SK-N-SH (cell line): Measurements from ENCODE around the gene TXNRD2.

Experiments
- EP300 ChIP-seq, 2 experiments: IDR thresholded peaks; 2 replicates each; pipeline versions ENCODE4 v1.4.0 to v1.6.1; 2012; ENCODE audit warnings: borderline replicate concordance in 1 of 2, low read depth in 1 of 2, low read length in 1 of 2
- EZH2phosphoT487 ChIP-seq: fragments of 200-600 bp; sonication (generic); IDR thresholded peaks from 2 replicates; pipeline ENCODE4 v1.6.1; 2017; ENCODE audit warnings: low read depth, mixed run types, mild to moderate bottlenecking, antibody characterized with exemption, moderate library complexity, borderline replicate concordance
- FOXM1 ChIP-seq: IDR thresholded peaks from 2 replicates; pipeline ENCODE4 v1.4.0; 2012; ENCODE audit warnings: low read depth, mild to moderate bottlenecking
- YY1 ChIP-seq: IDR thresholded peaks from 2 replicates; pipeline ENCODE4 v1.4.0; 2012; ENCODE audit warnings: low read depth, mild to moderate bottlenecking
- TF ChIP-seq, protein P1 (sequence below): fragments of 200-600 bp; sonication (generic); IDR thresholded peaks from 2 replicates; pipeline ENCODE4 v1.6.1; 2017; ENCODE audit warnings: antibody characterized with exemption, mild to moderate bottlenecking, moderate library complexity

DNA sequence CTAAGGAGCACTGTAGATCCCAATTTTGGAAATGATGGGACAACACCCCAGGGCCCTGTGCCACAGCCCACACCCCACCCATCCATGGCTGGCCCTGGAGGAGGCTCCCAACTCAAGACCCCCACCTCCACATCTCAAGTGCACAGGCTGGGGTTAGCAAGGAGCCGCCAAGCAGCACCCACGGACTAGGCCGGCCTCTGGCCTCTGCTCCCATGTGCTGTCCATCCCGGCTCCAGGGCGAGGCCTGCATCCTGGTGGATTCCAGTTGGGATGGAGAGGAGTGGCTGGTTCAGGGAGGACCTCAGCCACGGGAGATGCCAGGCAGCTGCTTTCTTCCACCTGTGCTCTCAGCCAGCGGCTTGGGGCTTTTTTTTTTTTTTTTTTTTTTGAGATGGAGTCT lies 43.5 kb downstream of the TXNRD2 start:
- TF ChIP-seq, protein P1, sequence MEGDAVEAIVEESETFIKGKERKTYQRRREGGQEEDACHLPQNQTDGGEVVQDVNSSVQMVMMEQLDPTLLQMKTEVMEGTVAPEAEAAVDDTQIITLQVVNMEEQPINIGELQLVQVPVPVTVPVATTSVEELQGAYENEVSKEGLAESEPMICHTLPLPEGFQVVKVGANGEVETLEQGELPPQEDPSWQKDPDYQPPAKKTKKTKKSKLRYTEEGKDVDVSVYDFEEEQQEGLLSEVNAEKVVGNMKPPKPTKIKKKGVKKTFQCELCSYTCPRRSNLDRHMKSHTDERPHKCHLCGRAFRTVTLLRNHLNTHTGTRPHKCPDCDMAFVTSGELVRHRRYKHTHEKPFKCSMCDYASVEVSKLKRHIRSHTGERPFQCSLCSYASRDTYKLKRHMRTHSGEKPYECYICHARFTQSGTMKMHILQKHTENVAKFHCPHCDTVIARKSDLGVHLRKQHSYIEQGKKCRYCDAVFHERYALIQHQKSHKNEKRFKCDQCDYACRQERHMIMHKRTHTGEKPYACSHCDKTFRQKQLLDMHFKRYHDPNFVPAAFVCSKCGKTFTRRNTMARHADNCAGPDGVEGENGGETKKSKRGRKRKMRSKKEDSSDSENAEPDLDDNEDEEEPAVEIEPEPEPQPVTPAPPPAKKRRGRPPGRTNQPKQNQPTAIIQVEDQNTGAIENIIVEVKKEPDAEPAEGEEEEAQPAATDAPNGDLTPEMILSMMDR = no peak
- TF ChIP-seq EZH2phosphoT487 (no peak), FOXM1 (no peak), YY1 (no peak), EP300 (IDR thresholded peaks at IDR 0.05; ENCODE audit: borderline replicate concordance in 1 of 2, low read depth in 1 of 2, low read length in 1 of 2) (no peak)
